ENCODE measurements around the gene RALA.
A peak's percentile ranks its signal among the peaks of the same experiment; 100 is the strongest.
"Not testable (repeated sequence)": the region's sequence is repeated elsewhere in the genome, so short reads cannot be mapped to it uniquely, and the experiment has no call there.

Gene RALA

GRCh38 chr7:39664585-39664984 lies 41.2 kb downstream of the RALA start:
- ChIA-PET CTCF (no interaction called here), POLR2A (no interaction called here)
- TF ChIP-seq CTBP1 (IDR thresholded peaks at IDR 0.05; ENCODE audit: borderline replicate concordance): no peak
- peak; percentile 34; the same call in 1 of the 2 replicates for TF ChIP-seq PKNOX1 (IDR thresholded peaks at IDR 0.05)
- no peak for DNase-seq (ENCODE audit: extremely low spot score)

GRCh38 chr7:39666562-39666961 lies 43.2 kb downstream of the RALA start:
- POLR2A ChIA-PET: interaction anchor here (1.3 kb wide), 1 partner anchor 43 kb away, joined by 3 read pairs; the partner anchor contains the start of gene RALA
- DNase-seq (ENCODE audit: extremely low spot score): no peak
- CTCF ChIA-PET: interaction anchor here (0.6 kb wide), 1 partner anchor 121 kb away, joined by 3 read pairs; no protein-coding TSS in a partner anchor
- no peak for TF ChIP-seq SP1 (IDR thresholded peaks at IDR 0.05)
- no peak for TF ChIP-seq FOXM1 (IDR thresholded peaks at IDR 0.05; ENCODE audit: borderline replicate concordance)
- no peak for TF ChIP-seq BHLHE40 (IDR thresholded peaks at IDR 0.05; ENCODE audit: borderline replicate concordance)
- TF ChIP-seq ARNT (IDR thresholded peaks at IDR 0.05): no peak
- no peak for TF ChIP-seq NFRKB (IDR thresholded peaks at IDR 0.05)
- TF ChIP-seq SUZ12 (IDR thresholded peaks at IDR 0.05): no peak
- no peak for TF ChIP-seq PKNOX1 (IDR thresholded peaks at IDR 0.05)
- no peak for TF ChIP-seq HDGF (IDR thresholded peaks at IDR 0.05; ENCODE audit: borderline replicate concordance)
- TF ChIP-seq CTBP1 (IDR thresholded peaks at IDR 0.05; ENCODE audit: borderline replicate concordance): no peak

- POLR2A ChIA-PET: no interaction called here
- CTCF ChIA-PET: no interaction called here
- TF ChIP-seq PKNOX1 (IDR thresholded peaks at IDR 0.05) (0 out of 2 replicates have a peak, but pooled peaks have one; percentile 15), ARNT (IDR thresholded peaks at IDR 0.05) (no peak)
- DNase-seq (ENCODE audit: extremely low spot score): peak; percentile 22
These were observed 44.1 kb downstream of the RALA start for GRCh38 chr7:39667341-39667923.

- TF ChIP-seq PKNOX1 (IDR thresholded peaks at IDR 0.05) (peak; percentile 94), CTBP1 (IDR thresholded peaks at IDR 0.05; ENCODE audit: borderline replicate concordance) (peak; percentile 92)
- POLR2A ChIA-PET: not testable (repeated sequence)
- CTCF ChIA-PET: interaction anchor here (2.7 kb wide), 1 partner anchor 88 kb away, joined by 7 read pairs; no protein-coding TSS in a partner anchor
- DNase-seq (ENCODE audit: extremely low spot score): peak; percentile 10
These were observed 44.9 kb downstream of the RALA start for GRCh38 chr7:39668280-39668679.

GRCh38 chr7:39670052-39670451 lies 46.7 kb downstream of the RALA start:
- TF ChIP-seq ELF4 (IDR thresholded peaks at IDR 0.05) (no peak), FOXM1 (IDR thresholded peaks at IDR 0.05; ENCODE audit: borderline replicate concordance) (no peak), BHLHE40 (IDR thresholded peaks at IDR 0.05; ENCODE audit: borderline replicate concordance) (no peak), HDGF (IDR thresholded peaks at IDR 0.05; ENCODE audit: borderline replicate concordance) (no peak), SUZ12 (IDR thresholded peaks at IDR 0.05) (no peak), ZNF384 (IDR thresholded peaks at IDR 0.05) (no peak), FOXK2 (IDR thresholded peaks at IDR 0.05) (no peak), ARNT (IDR thresholded peaks at IDR 0.05) (no peak), FOXA1 (IDR thresholded peaks at IDR 0.05) (no peak), L3MBTL2 (conservative IDR thresholded peaks at IDR 0.05) (no peak)
- POLR2A ChIA-PET: interaction anchor here (1.7 kb wide), 1 partner anchor 46 kb away, joined by 6 read pairs; the partner anchor contains the start of gene RALA
- CTCF ChIA-PET: interaction anchor here (0.6 to 2.7 kb wide), 4 partner anchors 74 to 149 kb away, joined by 3 to 7 read pairs (median 3); no protein-coding TSS in a partner anchor
- no peak for DNase-seq (ENCODE audit: extremely low spot score)

- no peak for DNase-seq (ENCODE audit: extremely low spot score)
- POLR2A ChIA-PET: interaction anchor here (1.7 kb wide), 1 partner anchor 47 kb away, joined by 6 read pairs; the partner anchor contains the start of gene RALA
- CTCF ChIA-PET: interaction anchor here (0.7 kb wide), 1 partner anchor 59 kb away, joined by 4 read pairs; no protein-coding TSS in a partner anchor
- TF ChIP-seq LEF1 (IDR thresholded peaks at IDR 0.05; ENCODE audit: borderline replicate concordance) (no peak), PKNOX1 (IDR thresholded peaks at IDR 0.05) (no peak), SP1 (IDR thresholded peaks at IDR 0.05) (no peak), L3MBTL2 (conservative IDR thresholded peaks at IDR 0.05) (no peak), FOXM1 (IDR thresholded peaks at IDR 0.05; ENCODE audit: borderline replicate concordance) (no peak), BHLHE40 (IDR thresholded peaks at IDR 0.05; ENCODE audit: borderline replicate concordance) (no peak), ZNF384 (IDR thresholded peaks at IDR 0.05) (no peak), FOXA1 (IDR thresholded peaks at IDR 0.05) (no peak), TARDBP (IDR thresholded peaks at IDR 0.05) (no peak), CTBP1 (IDR thresholded peaks at IDR 0.05; ENCODE audit: borderline replicate concordance) (no peak), ARNT (IDR thresholded peaks at IDR 0.05) (no peak), NFRKB (IDR thresholded peaks at IDR 0.05) (no peak), ELF4 (IDR thresholded peaks at IDR 0.05) (no peak), HDGF (IDR thresholded peaks at IDR 0.05; ENCODE audit: borderline replicate concordance) (no peak), SUZ12 (IDR thresholded peaks at IDR 0.05) (no peak), FOXK2 (IDR thresholded peaks at IDR 0.05) (no peak)
These were observed 47.6 kb downstream of the RALA start for GRCh38 chr7:39670934-39671333.

Data from HEK293T (cell line).